Right cardiac atrium (tissue), 5 donors: ENCODE results near the gene TSPAN5. TPM values are rescaled to one million over a fixed set of nuclear protein-coding genes. Genes with fewer than 3 reads are reported as not detected.

Experiments
- ATAC-seq, 2 donors: fragments of 200-7000 bp; cut with Tn5 transposase; one replicate each; pipeline versions ENCODE4 v1.8.0 to v1.9.1; 2020; ENCODE audit warnings: moderate library complexity in 2 of 2, mild to moderate bottlenecking in 1 of 2
- DNase-seq, 3 donors: peaks; one replicate each; pipeline ENCODE4 v3.0.0-alpha.2; 2020
- H3K27ac ChIP-seq: one replicate; pipeline ENCODE4 v1.5.1; 2013; ENCODE audit warnings: mild to moderate bottlenecking, low read length, control low read depth, moderate library complexity
- H3K27me3 ChIP-seq: one replicate; pipeline ENCODE4 v1.6.1; 2013; ENCODE audit not compliant: control insufficient read depth, insufficient read depth
- H3K4me1 ChIP-seq: one replicate; pipeline ENCODE4 v1.6.1; 2013; ENCODE audit warnings: low read length; ENCODE audit not compliant: control insufficient read depth, insufficient read depth
- H3K4me3 ChIP-seq: one replicate; pipeline ENCODE4 v1.5.1; 2013; ENCODE audit warnings: low read length, control low read depth
- H3K9me3 ChIP-seq: one replicate; pipeline ENCODE4 v1.6.1; 2013; ENCODE audit warnings: low read length; ENCODE audit not compliant: control insufficient read depth
- WGBS: extraction: QIAGEN DNeasy Blood & Tissue Kit; methylation state at CpG from one replicate; pipeline ENCODE4 v1.1.7; 2013; 5-methylcytosine and 5-hydroxymethylcytosine counted together
- intact Hi-C, 4 donors: fragments of 100-400 bp; cut with DNase I; formaldehyde crosslinking; loops; one replicate each; pipeline versions ENCODE4 v1.11.0 to v1.14.0; 2022 to 2023
- polyA plus RNA-seq: library from polyadenylated mRNA; stranded (reverse); fragments of 200-250 nt; gene quantifications from one replicate; pipeline ENCODE4 v1.2.3, GENCODE V29; 2013
- total RNA-seq, 4 donors: library from RNA; stranded (reverse); fragmentation: NEBNext Ultra II Directional; extraction: Animal tissue kit (Norgen Biotek cat#: 25700); gene quantifications; one replicate each; pipeline ENCODE4 v1.2.1, GENCODE V29; 2021
- donor health status: healthy with polysubstance abuse.
- donor health status: DM: no; HTN: yes; CAD: no.
- donor health status: DM: no; HTN: no; CAD: no.
- donor health status: DM: no; HTN: yes; CAD: no; lungs with severe emphysema.
- donor health status: DM: yes; HTN: yes; CAD: no.

Gene TSPAN5
- total and polyA plus RNA-seq, 5 donors: 1.2 to 2.5 (median 2.1) TPM

GRCh38 chr4:98614662-98615061, 43.7 kb downstream of the TSPAN5 start:
- ATAC-seq: no peak
- Histone ChIP-seq H3K27ac (no peak overlapping the region), H3K27me3 (no peaks in the 10 kb centered on the region), H3K9me3 (no peaks in the 10 kb centered on the region), H3K4me3 (no peak overlapping the region), H3K4me1 (no peaks in the 10 kb centered on the region)
- no peak for DNase-seq
- intact Hi-C loops: no loop called here
- WGBS: 80% methylated on average over 4 of the region's 4 CpGs

GRCh38 chr4:98614094-98614493, 44.3 kb downstream of the TSPAN5 start:
- Histone ChIP-seq H3K4me1 (no peaks in the 10 kb centered on the region), H3K4me3 (no peak overlapping the region), H3K9me3 (no peaks in the 10 kb centered on the region), H3K27ac (no peak overlapping the region), H3K27me3 (no peaks in the 10 kb centered on the region)
- DNase-seq (no peak), ATAC-seq (no peak)
- WGBS: 84% methylated on average over 3 of the region's 3 CpGs
- intact Hi-C loops: no loop called here

DNA sequence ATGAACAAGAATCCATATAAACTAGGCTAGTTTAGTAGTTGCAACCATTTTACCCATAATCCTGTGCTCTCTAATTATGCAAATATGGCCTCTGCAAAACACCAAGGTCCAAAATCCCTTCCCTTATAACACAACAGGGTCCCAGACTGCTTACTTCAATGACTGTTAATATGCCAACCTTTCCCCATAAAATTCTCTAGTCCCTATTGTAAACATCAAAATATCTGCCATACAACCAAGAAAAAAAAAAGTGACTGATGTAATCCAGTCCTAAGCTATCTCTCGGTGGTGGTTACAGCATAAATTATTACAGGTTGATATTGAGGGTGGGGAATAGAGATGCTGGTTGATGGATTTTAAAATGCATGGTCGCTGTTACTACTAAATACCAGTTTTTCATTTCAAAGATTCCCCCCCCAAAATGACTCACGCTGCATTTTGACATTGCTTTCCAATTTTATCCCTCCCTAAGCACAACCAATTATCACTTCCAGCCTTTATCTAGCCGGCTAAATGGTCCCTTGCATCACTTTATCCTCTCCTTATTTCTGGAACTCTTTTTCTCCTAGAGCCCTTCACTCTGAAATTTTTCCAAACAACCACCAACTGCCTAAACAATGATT, 44.8 kb downstream of the TSPAN5 start:
- Histone ChIP-seq H3K9me3 (no peaks in the 10 kb centered on the region), H3K27ac (no peak overlapping the region), H3K27me3 (no peaks in the 10 kb centered on the region), H3K4me1 (no peaks in the 10 kb centered on the region), H3K4me3 (no peak overlapping the region)
- intact Hi-C loops: no loop called here
- DNase-seq: no peak
- 48% methylated on average over 4 of the region's 4 CpGs for WGBS
- ATAC-seq: no peak

GRCh38 chr4:98612318-98613250, 45.8 kb downstream of the TSPAN5 start:
- 68% methylated on average over 11 of the region's 11 CpGs for WGBS
- Histone ChIP-seq H3K27ac (no peak overlapping the region), H3K9me3 (no peaks in the 10 kb centered on the region), H3K4me1 (no peaks in the 10 kb centered on the region), H3K4me3 (no peak overlapping the region), H3K27me3 (no peaks in the 10 kb centered on the region)
- DNase-seq (no peak), ATAC-seq (no peak)
- intact Hi-C loops: no loop called here

DNA sequence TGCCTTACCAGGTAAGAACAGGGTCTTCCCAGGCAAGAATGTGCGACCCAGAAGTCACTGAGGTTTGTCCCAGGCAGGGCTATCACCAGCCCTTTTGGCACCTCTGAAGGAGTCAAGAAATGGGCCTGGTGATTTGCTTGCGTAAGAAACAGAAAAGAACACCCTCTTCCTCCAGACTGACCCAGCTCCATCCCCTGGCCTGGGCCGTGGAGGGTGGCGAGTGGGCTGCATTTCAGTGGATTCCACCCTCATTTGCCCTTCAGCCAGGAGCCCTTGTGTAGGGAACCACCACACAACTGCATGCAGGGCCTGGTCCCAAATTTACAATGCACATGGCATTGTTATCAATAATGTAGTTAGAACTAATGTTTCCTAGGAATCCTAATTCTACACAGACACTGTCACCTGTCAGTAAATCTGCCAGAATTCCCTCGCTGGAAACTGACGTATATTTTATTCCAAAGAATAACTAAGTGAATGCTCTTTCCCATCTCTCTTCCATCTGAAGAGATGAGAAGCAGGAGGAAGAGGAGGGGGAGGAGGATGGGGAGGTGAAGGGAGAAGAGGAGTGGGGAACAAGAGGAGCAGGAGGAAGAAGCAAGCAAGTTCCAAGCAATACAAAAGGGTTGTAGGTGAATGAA, 46.6 kb downstream of the TSPAN5 start:
- intact Hi-C loops: no loop called here
- no peak for DNase-seq
- Histone ChIP-seq H3K4me1 (no peaks in the 10 kb centered on the region), H3K27me3 (no peaks in the 10 kb centered on the region), H3K4me3 (no peak overlapping the region), H3K27ac (no peak overlapping the region), H3K9me3 (no peaks in the 10 kb centered on the region)
- 93% methylated on average over 6 of the region's 6 CpGs for WGBS
- ATAC-seq: no peak

GRCh38 chr4:98610926-98611676, 47.3 kb downstream of the TSPAN5 start:
- Histone ChIP-seq H3K27ac (no peak overlapping the region), H3K4me3 (no peak overlapping the region), H3K27me3 (no peaks in the 10 kb centered on the region), H3K4me1 (no peaks in the 10 kb centered on the region), H3K9me3 (no peaks in the 10 kb centered on the region)
- ATAC-seq (no peak), DNase-seq (no peak)
- 73% methylated on average over 6 of the region's 6 CpGs for WGBS
- intact Hi-C loops: no loop called here

GRCh38 chr4:98610431-98610830, 48.0 kb downstream of the TSPAN5 start:
- 95% methylated on average over 6 of the region's 6 CpGs for WGBS
- ATAC-seq: no peak
- H3K27ac ChIP-seq: no peak overlapping the region

GRCh38 chr4:98609934-98610333, 48.5 kb downstream of the TSPAN5 start:
- H3K9me3 ChIP-seq: no peaks in the 10 kb centered on the region
- no peak overlapping the region for H3K27ac ChIP-seq
- H3K4me1 ChIP-seq: no peaks in the 10 kb centered on the region
- intact Hi-C loops: no loop called here
- ATAC-seq (no peak), DNase-seq (no peak)
- H3K4me3 ChIP-seq: no peak overlapping the region
- 92% methylated on average over 5 of the region's 5 CpGs for WGBS
- H3K27me3 ChIP-seq: no peaks in the 10 kb centered on the region

More at GRCh38 chr4:98610431-98610830, 48.0 kb downstream of the TSPAN5 start:
- Histone ChIP-seq H3K4me3 (no peak overlapping the region), H3K27me3 (no peaks in the 10 kb centered on the region), H3K4me1 (no peaks in the 10 kb centered on the region), H3K9me3 (no peaks in the 10 kb centered on the region)
- intact Hi-C loops: no loop called here
- DNase-seq: no peak

DNA sequence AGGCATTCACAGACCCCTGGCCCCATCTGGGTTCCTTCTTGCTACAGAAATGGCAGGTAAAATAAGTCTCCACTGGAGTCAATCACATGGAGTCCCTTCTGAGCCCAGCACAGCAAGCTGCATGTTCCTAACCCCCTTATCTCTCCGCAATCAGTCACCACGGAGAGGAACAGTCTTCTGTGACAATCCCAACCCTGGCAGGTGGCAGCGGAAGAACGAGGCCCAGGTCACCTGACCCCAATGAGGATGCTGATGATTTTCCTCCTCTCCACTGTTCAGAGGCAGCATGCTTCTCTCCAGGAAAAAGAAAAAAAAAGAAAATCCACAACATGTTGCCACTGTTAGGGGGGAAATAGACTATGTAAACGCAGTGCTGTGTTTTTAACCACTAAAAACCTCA, 50.1 kb downstream of the TSPAN5 start:
- H3K27me3 ChIP-seq: no peaks in the 10 kb centered on the region
- intact Hi-C loops: no loop called here
- H3K4me3 ChIP-seq: no peak overlapping the region
- no peaks in the 10 kb centered on the region for H3K4me1 ChIP-seq
- DNase-seq: no peak
- no peaks in the 10 kb centered on the region for H3K9me3 ChIP-seq
- 42% methylated on average over 5 of the region's 5 CpGs for WGBS
- no peak for ATAC-seq
- H3K27ac ChIP-seq: no peak overlapping the region

- no peak for ATAC-seq
- no peaks in the 10 kb centered on the region for H3K4me1 ChIP-seq
- intact Hi-C loops: no loop called here
- no peak overlapping the region for H3K27ac ChIP-seq
- no peak overlapping the region for H3K4me3 ChIP-seq
- no peaks in the 10 kb centered on the region for H3K9me3 ChIP-seq
- H3K27me3 ChIP-seq: no peaks in the 10 kb centered on the region
- WGBS: 91% methylated on average over 6 of the region's 6 CpGs
- no peak for DNase-seq
Observed at GRCh38 chr4:98606894-98607293, 51.5 kb downstream of the TSPAN5 start.
